ENCODE results near the gene ANAPC5.

The ANAPC5 gene

DNA sequence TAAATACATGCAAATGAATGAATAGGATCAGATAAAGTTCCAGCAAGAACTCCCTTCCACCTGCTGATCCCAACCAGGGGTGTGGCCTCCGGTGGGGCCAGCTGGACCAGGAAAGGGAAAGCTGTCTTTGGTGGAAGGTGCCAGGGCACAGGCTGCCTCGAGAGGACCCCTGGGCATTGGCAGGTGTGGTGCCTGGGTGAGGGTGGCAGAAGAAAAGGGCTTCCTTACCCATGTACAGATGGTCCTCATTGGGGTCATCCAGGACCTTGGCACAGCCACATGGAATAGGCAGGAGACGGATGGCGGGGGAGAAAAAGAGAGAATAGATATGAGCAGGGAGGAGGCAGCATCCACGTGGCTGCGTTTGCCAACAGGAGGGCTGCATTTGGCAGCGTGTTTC is 92.1 kb downstream of the ANAPC5 start:
- TF ChIP-seq TAF1 (IDR thresholded peaks at IDR 0.05; ENCODE audit: borderline replicate concordance, low read depth, low read length) = no peak
- TF ChIP-seq POLR2AphosphoS5 (IDR thresholded peaks at IDR 0.05; ENCODE audit: low read depth, low read length) = no peak
- TF ChIP-seq POLR2A (IDR thresholded peaks at IDR 0.05; ENCODE audit: low read depth, low read length) = no peak
- FAIRE-seq (no peak), DNase-seq (ENCODE audit: insufficient read length) (no peak)

DNA sequence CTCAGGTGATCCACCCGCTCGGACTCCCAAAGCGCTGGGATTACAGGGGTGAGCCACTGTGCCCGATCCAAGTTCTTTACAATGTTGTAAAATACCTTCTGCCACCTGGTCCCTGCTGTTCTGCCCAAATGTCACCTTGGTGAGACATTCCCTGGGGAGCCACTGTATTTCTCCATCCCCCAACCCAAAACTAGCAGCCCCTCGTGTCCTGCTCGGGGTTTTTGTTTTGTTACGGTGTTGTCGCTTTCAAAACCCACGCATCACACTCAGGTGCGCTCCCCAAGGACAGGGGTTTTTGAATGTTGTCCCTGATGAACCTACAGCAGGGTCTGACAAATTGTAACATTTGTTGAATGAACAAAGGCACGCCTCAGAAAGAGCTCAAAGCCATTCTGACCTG is 93.1 kb downstream of the ANAPC5 start:
- DNase-seq (ENCODE audit: insufficient read length) (no peak), FAIRE-seq (peak; percentile 50)
- no peak for TF ChIP-seq POLR2AphosphoS5 (IDR thresholded peaks at IDR 0.05; ENCODE audit: low read depth, low read length)
- TF ChIP-seq TAF1 (IDR thresholded peaks at IDR 0.05; ENCODE audit: borderline replicate concordance, low read depth, low read length) = no peak
- TF ChIP-seq POLR2A (IDR thresholded peaks at IDR 0.05; ENCODE audit: low read depth, low read length) = no peak

Data from GM12892 (cell line).